WTC11 (cell line): Measurements from ENCODE around the gene MDK.

Experiments
- AFF4 ChIP-seq: sonication (generic); formaldehyde crosslinking; IDR thresholded peaks from 2 replicates; pipeline ENCODE4 v1.8.1; 2023; ENCODE audit warnings: mild to moderate bottlenecking, missing genetic modification reagents, borderline replicate concordance
- ARID4B ChIP-seq: sonication (generic); formaldehyde crosslinking; IDR thresholded peaks from 2 replicates; pipeline ENCODE4 v1.8.0; 2023; ENCODE audit warnings: missing genetic modification reagents, mild to moderate bottlenecking, borderline replicate concordance
- ATF3 ChIP-seq: sonication (generic); formaldehyde crosslinking; conservative IDR thresholded peaks from 2 replicates; pipeline ENCODE4 v1.8.1; 2022; ENCODE audit warnings: mild to moderate bottlenecking, missing genetic modification reagents
- CREB1 ChIP-seq: sonication (generic); formaldehyde crosslinking; IDR thresholded peaks from 2 replicates; pipeline ENCODE4 v1.8.0; 2023; ENCODE audit warnings: mild to moderate bottlenecking, missing genetic modification reagents
- CTCF ChIP-seq: fragments of 200-600 bp; IDR thresholded peaks from 2 replicates; pipeline ENCODE4 v1.8.0; 2022; ENCODE audit warnings: antibody characterized with exemption
- ETV6 ChIP-seq: sonication (generic); formaldehyde crosslinking; IDR thresholded peaks from 2 replicates; pipeline ENCODE4 v1.8.1; 2022; ENCODE audit warnings: mild to moderate bottlenecking, missing genetic modification reagents
- FOXJ3 ChIP-seq: sonication (generic); formaldehyde crosslinking; IDR thresholded peaks from 2 replicates; pipeline ENCODE4 v1.9.0; 2021; ENCODE audit warnings: missing genetic modification reagents, mild to moderate bottlenecking, borderline replicate concordance
- JUN ChIP-seq: sonication (generic); formaldehyde crosslinking; IDR thresholded peaks from 2 replicates; pipeline ENCODE4 v1.8.0; 2023; ENCODE audit warnings: mild to moderate bottlenecking, missing genetic modification reagents
- MAX ChIP-seq: sonication (generic); formaldehyde crosslinking; IDR thresholded peaks from 2 replicates; pipeline ENCODE4 v1.8.0; 2022; ENCODE audit warnings: mild to moderate bottlenecking, missing genetic modification reagents
- NFYB ChIP-seq: sonication (generic); formaldehyde crosslinking; conservative IDR thresholded peaks from 2 replicates; pipeline ENCODE4 v1.8.0; 2022; ENCODE audit warnings: low read depth, missing genetic modification reagents
- OVOL2 ChIP-seq: fragments of 250-450 bp; sonication (Bioruptor Pico); IDR thresholded peaks from 2 replicates; pipeline ENCODE4 v1.9.0; 2021; ENCODE audit warnings: mild to moderate bottlenecking, borderline replicate concordance
- STAT6 ChIP-seq: sonication (generic); formaldehyde crosslinking; conservative IDR thresholded peaks from 2 replicates; pipeline ENCODE4 v1.8.1; 2023; ENCODE audit warnings: mild to moderate bottlenecking, low read depth, missing genetic modification reagents, moderate library complexity
- ZNF263 ChIP-seq: sonication (generic); formaldehyde crosslinking; IDR thresholded peaks from 2 replicates; pipeline ENCODE4 v1.8.1; 2022; ENCODE audit warnings: low read depth, mild to moderate bottlenecking, moderate library complexity, missing genetic modification reagents

DNA sequence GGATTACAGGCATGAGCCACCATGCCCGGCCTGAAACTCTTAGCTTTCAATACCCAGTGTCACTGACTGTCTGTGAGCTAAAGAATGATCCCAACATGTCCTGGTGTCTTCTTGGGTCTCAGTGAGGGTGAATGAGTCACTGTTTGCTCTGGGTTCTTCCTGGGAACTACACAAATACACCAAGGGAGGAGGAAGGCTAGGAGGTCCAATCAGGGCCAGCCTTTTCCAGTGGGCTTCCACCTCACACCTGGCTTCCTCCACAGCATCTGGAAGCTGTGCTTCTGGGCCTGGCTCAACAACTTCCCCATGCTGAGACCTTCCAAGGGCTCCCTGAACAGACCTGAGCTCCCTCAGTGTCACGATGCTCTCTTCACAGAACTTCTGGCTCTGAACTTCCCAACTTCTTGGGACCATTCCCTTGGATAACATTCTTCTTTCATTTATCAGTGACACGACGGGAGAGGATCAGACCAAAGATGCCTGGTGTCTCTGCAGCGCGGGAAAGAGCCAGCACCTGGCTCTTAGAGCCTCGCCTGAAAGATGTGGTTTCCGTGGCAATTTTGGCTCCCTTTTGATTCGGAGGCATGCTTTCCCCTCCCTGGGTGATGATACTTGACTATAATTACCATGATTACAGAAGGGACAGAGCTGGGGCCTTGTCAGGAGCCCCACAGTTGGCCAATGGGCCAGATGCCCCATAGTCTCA is 32.4 kb downstream of the MDK start:
- TF ChIP-seq ETV6 (CRISPR knock-in tag) (no peak), OVOL2 (CRISPR knock-in tag) (no peak), CREB1 (CRISPR knock-in tag) (no peak), NFYB (CRISPR knock-in tag) (no peak), JUN (CRISPR knock-in tag) (no peak), CTCF (no peak), MAX (CRISPR knock-in tag) (no peak), ZNF263 (CRISPR knock-in tag) (no peak), ARID4B (CRISPR knock-in tag) (no peak), AFF4 (CRISPR knock-in tag) (no peak), ATF3 (no peak), FOXJ3 (no peak), STAT6 (CRISPR knock-in tag) (no peak)
